Mucosa of gallbladder (tissue), 1 donor: ENCODE data around the gene REEP6. TPM values are rescaled to one million over a fixed set of nuclear protein-coding genes. Genes with fewer than 3 reads are reported as not detected.
"Not testable (repeated sequence)": the region's sequence is repeated elsewhere in the genome, so short reads cannot be mapped to it uniquely, and the experiment has no call there.

ENCODE experiments used
- DNase-seq: peaks from one replicate; pipeline ENCODE4 v3.0.0-alpha.2; 2020; ENCODE audit warnings: low spot score
- total RNA-seq: library from RNA; stranded (reverse); gene quantifications from one replicate; pipeline ENCODE4 v1.2.1, GENCODE V29; 2021
- donor health status: DM: no; HTN: no; CAD: no.

Gene REEP6
- total RNA-seq, 1 donor from 2014 or later = 80.5 TPM

GRCh38 chr19:1472231-1473084 lies 18.5 kb upstream of the REEP6 start:
- DNase-seq = no peak

GRCh38 chr19:1473085-1473851 lies 17.7 kb upstream of the REEP6 start:
- no peak for DNase-seq

- DNase-seq = no peak
These were observed 16.8 kb upstream of the REEP6 start for GRCh38 chr19:1474011-1474764.

GRCh38 chr19:1474765-1475351 lies 16.1 kb upstream of the REEP6 start:
- no peak for DNase-seq

GRCh38 chr19:1475751-1476437 lies 15.1 kb upstream of the REEP6 start:
- no peak for DNase-seq

- DNase-seq = not testable (repeated sequence)
These were observed 13.9 kb upstream of the REEP6 start for GRCh38 chr19:1477056-1477455.

- peak; percentile 94 for DNase-seq
These were observed 11.9 kb upstream of the REEP6 start, which contains the start of gene C19orf25 for GRCh38 chr19:1478934-1479707. C19orf25 (minus strand) TSS chr19:1479215; CDS start chr19:1478903, 312 bp downstream.

GRCh38 chr19:1481224-1481892 lies 9.6 kb upstream of the REEP6 start:
- DNase-seq = no peak

GRCh38 chr19:1481893-1482360 lies 9.1 kb upstream of the REEP6 start:
- DNase-seq = no peak

- no peak for DNase-seq
These were observed 8.4 kb upstream of the REEP6 start for GRCh38 chr19:1482361-1483130.

- no peak for DNase-seq
These were observed 7.6 kb upstream of the REEP6 start for GRCh38 chr19:1483131-1483978.

GRCh38 chr19:1483979-1484428 lies 7.0 kb upstream of the REEP6 start:
- no peak for DNase-seq

- DNase-seq = no peak
These were observed 4.0 kb upstream of the REEP6 start for GRCh38 chr19:1486720-1487575.

- no peak for DNase-seq
These were observed 3.3 kb upstream of the REEP6 start for GRCh38 chr19:1487576-1488281.

GRCh38 chr19:1488282-1488601 lies 2.7 kb upstream of the REEP6 start:
- DNase-seq = no peak
